Fibroblast of villous mesenchyme (primary cell): ENCODE data around the gene CD151. TPM values are rescaled to one million over a fixed set of nuclear protein-coding genes. Genes with fewer than 3 reads are reported as not detected.

Source experiments
- DNase-seq: peaks from one replicate; pipeline ENCODE4 v3.0.0-alpha.2; 2010; ENCODE audit warnings: low read depth
- H3K4me3 ChIP-seq: 2 replicates; pipeline ENCODE4 v1.5.1; 2011; ENCODE audit warnings: low read depth, mild to moderate bottlenecking, low read length
- total RNA-seq: library from RNA; depleted of rRNA; stranded (reverse); fragments of >200 nt; gene quantifications from 2 replicates; pipeline ENCODE4 v1.2.3, GENCODE V29; 2012
- TF ChIP-seq, protein P1 (sequence below): IDR thresholded peaks from 2 replicates; pipeline ENCODE4 v1.5.1; 2012; ENCODE audit warnings: low read depth, mild to moderate bottlenecking, low read length; ENCODE audit not compliant: insufficient read depth

The CD151 gene
- total RNA-seq, 1 donor, result 218 TPM

DNA sequence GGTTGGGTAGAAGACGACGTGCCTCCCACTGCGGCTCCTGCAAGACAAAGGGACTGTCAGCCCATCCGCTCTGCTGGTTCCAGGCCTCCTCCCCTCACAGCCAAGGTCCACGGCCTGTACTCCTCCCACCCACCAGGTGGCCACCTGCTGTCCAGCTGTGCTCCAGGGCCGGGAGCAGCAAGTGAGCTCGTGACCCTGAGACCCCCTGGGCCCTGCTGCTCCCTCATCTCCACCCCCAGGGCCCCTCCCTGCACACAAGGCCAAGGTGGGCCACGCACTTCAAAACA is 37.3 kb downstream of the CD151 start:
- DNase-seq, result no peak
- TF ChIP-seq, protein P1, sequence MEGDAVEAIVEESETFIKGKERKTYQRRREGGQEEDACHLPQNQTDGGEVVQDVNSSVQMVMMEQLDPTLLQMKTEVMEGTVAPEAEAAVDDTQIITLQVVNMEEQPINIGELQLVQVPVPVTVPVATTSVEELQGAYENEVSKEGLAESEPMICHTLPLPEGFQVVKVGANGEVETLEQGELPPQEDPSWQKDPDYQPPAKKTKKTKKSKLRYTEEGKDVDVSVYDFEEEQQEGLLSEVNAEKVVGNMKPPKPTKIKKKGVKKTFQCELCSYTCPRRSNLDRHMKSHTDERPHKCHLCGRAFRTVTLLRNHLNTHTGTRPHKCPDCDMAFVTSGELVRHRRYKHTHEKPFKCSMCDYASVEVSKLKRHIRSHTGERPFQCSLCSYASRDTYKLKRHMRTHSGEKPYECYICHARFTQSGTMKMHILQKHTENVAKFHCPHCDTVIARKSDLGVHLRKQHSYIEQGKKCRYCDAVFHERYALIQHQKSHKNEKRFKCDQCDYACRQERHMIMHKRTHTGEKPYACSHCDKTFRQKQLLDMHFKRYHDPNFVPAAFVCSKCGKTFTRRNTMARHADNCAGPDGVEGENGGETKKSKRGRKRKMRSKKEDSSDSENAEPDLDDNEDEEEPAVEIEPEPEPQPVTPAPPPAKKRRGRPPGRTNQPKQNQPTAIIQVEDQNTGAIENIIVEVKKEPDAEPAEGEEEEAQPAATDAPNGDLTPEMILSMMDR, result peak; percentile 6
- no peak overlapping the region for H3K4me3 ChIP-seq

DNA sequence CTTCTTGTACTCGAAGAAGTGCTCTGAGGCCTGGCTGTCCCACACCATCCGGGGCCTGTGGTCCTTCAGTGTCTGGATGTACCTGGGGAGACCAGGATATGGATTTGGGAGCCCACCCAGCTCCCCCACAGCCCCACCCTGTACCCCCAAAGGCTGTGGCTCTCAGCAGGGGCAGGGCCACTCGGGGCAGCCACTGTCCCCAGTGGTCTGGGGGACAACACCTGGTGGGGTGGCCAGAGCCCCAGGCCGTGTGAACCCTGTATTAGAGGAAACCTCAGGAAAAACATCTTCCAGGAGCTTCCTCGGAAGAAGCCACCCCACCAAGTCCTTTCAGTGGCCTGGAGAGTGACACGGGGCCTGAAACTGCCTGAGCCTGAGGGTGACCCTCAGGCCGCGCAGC is 37.7 kb downstream of the CD151 start:
- TF ChIP-seq, protein P1, result no peak
- H3K4me3 ChIP-seq, result no peak overlapping the region
- no peak for DNase-seq

DNA sequence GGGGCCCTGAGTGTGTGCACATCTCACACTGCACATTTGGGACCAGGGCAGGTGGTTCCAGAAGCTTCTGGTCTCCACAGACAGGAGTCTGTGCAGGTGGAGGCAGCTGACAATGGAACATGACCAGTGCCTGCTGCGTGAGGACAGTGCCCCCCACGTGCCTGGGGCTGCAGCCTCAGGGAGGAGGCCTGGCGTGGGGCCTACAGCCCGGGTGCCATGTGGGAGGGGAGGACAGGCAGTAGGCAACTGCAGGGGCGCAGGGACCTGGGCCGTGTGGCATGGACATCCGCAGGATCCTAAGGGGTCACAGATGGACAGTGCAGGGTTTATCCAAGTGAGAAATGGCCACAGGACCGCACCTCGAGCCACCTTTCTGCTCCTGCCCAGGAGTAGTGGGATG is 38.7 kb downstream of the CD151 start:
- H3K4me3 ChIP-seq, result no peak overlapping the region
- DNase-seq, result no peak
- TF ChIP-seq, protein P1, result no peak

DNA sequence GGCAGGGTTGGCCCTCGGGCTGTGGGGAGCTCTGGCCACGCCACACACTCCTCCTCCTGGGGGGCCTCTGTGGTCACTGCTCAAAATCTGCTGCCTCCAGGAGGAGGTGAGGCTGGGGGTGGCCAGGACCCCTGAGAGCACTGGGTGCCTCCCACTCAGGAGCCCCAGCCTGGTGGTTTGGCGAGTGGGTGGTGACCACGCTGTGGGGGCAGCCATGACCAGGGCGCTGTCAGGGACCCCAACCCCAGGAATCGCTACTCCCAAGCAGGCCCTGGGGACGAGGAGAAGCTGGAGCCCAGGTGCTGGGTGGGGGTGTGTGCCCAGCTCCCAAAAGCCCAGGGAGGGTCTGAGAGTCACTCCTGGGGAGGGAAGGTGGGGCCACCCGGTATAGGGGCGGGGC is 40.0 kb downstream of the CD151 start:
- no peak for DNase-seq
- TF ChIP-seq, protein P1, result no peak
- no peak overlapping the region for H3K4me3 ChIP-seq

DNA sequence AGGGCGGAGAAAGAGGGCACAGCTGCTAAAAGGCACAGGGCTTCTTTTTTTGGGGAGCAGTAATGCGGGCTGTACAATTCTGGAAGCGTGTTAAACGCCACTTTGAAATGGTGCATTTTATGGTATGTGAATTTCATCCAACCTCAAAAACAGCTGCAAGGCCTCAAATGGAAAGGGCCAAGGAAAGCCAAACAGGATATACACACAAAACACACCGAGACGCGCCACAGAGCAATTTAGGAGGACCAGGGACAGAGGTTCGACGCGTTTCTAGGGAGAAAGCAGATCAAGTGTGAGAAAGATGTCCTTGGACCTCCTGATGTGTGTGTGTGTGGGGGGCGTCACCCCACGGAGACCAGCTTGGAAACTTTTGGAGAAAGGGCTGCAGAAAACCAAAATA is 41.0 kb downstream of the CD151 start:
- H3K4me3 ChIP-seq, result no peak overlapping the region
- peak; percentile 40 for DNase-seq
- TF ChIP-seq, protein P1, result no peak

DNA sequence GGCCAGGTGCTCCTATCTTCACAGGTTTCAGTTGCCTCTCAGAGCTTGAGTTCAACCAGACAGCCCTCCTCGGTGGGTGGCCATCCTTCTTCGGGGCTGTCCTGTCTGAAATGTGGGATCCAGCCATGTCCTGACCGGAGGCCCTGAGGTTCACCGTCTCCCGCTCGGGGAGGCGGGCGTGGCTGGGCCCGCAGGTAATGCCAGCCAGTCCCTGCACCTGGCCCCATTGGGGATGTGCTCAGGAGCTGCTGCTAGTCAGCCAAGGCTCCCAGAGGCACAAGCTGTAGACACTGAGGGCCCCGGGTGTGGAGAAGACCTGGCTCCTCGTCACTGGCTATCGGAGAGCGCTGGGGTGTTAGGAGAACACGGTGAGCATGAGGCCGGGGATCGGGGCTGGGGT is 42.5 kb downstream of the CD151 start:
- no peak for DNase-seq
- H3K4me3 ChIP-seq, result no peak overlapping the region
- TF ChIP-seq, protein P1, result no peak

DNA sequence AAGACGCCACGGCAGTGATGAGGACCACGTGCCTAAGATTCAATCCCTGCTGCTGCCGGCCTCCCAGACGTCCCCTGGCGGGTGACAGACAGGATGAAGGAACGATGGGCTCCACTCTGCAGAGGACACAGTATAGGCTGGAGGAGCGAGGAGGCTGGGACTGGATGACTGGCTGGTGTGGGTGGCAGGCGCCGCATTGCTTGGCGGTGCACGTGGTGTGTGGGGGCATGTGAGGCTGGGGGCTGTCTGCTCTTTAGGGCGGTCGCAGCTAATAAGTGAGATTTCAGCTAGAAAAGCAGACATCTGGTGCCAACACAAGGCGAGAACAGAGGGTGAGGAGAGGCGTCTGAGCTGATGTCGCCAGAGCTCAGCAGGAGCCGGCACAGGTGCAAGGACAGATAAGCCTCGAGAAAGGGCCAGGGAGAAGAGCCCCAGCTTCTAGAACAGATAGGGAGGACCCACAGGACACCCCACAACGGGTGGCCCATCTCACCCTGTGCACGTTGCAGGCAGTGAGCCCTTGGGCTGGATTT is 43.1 kb downstream of the CD151 start:
- no peak for DNase-seq
- no peak overlapping the region for H3K4me3 ChIP-seq
- TF ChIP-seq, protein P1, result no peak
